ENCODE measurements around the gene DHRS12.
"Not testable (repeated sequence)": the region's sequence is repeated elsewhere in the genome, so short reads cannot be mapped to it uniquely, and the experiment has no call there.

Gene DHRS12

DNA sequence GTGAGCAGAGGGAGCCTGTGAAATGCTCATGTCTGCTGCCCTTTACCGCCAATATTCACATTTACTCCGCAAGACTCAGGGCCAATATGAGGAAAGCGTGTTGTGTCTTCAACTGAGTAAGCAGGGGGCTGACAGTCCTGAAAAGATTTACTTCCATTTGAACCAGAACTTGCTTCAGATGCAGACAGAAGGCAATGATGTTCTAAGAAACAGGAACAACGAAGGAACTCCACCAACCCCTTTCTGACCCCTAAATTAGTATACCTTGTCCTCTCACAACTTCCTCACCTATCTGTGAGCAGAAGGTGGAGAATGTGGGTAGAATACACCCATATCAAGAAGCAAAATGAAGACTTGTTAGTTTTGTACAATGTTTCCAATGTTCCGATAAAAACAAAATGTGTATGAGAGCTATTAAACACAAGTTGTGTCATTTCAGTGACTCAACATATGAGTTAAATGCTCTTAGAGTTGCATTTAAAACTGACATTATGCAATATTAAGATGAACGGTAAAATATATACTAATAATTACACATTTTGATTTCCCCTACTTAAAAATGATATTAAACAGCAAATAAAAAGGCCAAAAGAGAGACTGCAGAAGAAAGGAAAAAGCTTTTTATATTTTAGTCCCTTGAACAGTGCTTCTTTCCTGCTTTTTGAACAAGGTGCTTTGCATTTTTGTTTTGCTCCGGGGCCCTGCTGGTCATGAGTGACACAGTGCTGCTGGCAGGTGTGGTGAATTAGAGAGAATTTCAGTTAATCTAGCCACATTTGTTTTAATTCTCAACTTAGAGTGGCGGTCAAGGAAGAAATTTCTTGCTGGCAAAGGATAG lies 25.0 kb upstream of the DHRS12 start:
- no peak for DNase-seq (ENCODE audit: low read depth in 2 of 2)

- DNase-seq (ENCODE audit: low read depth in 2 of 2) = no peak
Observed at GRCh38 chr13:51827254-51827653, 23.3 kb upstream of the DHRS12 start.

GRCh38 chr13:51826606-51827005 lies 22.6 kb upstream of the DHRS12 start:
- DNase-seq (ENCODE audit: low read depth in 2 of 2) = no peak

DNA sequence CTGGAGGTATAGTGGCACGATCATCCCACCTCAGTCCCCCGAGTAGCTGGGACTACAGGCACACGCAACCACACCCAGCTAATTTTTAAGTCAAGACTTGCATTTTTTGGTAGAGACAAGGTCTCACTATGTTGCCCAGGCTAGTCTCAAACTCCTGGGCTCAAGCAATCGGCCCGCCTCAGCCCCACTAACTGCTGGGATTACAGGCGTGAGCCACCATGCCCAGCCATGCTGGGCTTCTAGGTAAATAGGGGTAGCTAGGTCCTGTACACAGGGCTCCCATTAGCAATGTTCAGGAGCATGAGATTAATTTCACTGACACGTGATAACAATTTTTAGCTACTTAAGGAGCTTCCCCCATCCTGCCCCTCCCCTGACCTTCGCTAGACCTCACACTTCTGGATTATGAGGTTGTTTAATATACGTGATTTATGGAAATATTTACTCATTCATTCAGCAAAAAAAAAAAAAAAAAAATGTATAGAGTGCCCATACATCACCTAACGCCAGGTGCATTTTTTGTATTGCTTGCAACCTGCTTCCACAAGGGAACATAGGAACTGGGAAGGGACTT lies 21.8 kb upstream of the DHRS12 start:
- no peak for DNase-seq (ENCODE audit: low read depth in 2 of 2)

GRCh38 chr13:51825165-51825592 lies 21.2 kb upstream of the DHRS12 start:
- DNase-seq (ENCODE audit: low read depth in 2 of 2) = no peak

DNA sequence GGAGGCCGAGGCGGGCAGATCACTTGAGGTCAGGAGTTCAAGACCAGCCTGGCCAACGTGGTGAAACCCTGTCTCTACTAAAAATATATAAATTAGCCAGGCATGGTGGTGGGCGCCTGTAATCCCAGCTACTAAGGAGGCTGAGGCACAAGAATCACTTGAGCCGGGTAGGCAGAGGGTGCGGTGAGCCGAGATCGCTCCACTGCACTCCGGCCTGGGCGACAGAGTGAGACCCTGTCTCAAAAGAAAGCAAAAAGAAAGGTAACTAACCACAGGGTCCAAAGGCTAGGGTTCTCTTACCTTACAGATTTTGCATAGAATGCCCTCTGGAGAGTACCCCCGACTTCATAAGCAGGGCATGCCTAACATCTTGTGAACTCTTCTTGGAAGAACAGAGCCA lies 20.7 kb upstream of the DHRS12 start:
- not testable (repeated sequence) for DNase-seq (ENCODE audit: low read depth in 2 of 2)

DNA sequence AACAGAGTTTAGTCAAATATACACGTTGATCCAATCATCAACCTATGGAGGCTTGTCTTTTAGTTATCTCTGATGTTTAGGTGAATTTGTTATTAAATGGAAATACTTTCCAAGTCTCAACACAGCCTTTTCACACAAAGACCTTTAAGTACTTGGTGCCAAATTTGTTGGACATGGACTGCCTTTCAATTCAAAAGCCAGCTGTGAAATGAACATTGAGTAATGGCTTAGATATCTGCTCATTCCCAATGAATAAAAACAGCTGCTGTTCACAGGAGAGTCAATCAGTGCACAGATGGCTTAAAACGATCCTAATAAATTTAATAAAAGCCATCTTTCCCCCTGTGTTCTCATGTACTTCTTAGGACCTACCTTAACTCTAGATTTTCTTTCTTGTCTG lies 19.9 kb upstream of the DHRS12 start:
- DNase-seq (ENCODE audit: low read depth in 2 of 2) = no peak

DNA sequence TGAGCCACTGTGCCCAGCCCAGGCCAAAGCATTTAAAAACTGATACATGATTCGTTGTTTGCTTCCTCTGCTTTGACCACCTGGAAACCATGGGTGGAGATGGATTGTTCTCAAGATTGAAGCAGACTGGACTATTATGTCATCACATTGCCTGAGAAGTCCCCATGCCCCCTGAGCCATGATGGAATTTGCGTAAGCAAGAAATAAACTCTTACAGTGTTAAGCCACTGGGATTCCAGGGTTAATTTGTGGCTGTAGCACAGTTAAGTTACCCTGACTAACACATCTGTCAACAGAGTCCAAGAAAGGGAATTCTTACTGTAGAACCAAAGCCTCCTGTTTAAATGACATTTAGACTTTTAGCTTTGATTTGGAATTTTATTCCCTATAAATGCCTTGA lies 19.4 kb upstream of the DHRS12 start:
- no peak for DNase-seq (ENCODE audit: low read depth in 2 of 2)

DNA sequence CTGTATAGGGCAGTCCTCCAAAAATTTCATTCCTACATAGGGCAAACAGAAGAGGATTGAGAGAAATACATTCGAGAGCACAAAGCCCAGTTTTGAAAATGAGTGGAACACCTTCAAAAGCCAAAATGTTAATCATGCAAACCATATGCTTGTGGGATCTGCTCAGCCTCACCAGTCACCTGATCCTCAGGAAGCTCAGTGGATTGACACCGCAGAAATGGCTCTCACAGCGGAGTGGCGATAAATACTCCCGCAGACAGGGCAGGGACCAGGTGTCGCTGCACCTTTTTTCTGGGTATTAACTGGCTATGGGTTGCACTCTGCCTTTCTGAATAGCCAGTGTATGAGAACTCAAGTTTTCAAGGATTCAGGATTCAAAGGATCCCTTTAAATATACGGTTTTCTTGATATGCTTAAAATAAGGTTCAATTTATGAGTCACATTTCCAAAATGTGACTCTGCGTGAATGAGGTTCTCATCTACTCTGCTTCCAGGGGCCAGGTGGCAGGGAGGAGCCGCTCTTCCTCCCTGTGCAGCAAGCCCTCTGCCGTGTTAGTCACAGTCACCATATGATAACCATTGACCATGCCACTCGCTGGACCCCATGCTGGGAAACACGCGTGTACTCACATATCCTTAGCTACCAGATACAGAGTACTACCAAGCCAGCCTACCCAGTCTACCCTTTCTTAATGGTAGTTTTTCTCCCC lies 18.3 kb upstream of the DHRS12 start:
- no peak for DNase-seq (ENCODE audit: low read depth in 2 of 2)

DNA sequence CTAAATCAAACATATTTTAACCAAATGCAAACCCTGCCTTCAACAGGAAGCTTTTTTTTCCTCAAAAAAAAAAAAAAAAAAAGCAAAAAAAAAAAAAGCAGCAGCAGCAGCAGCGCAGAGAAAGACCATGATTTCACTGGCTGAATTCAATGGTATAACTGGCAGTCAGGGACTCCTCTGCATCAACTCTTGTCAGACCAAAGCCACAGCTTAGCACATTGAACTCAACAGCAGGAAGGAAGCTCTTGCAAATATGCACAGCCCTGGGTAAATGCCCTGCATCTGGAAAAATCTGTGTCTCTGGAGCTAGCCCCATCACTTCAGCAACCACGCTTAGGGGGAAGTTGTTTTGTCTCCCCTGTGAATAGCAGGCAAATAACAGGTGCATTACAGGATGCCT lies 17.6 kb upstream of the DHRS12 start:
- DNase-seq (ENCODE audit: low read depth in 2 of 2) = no peak

GRCh38 chr13:51820016-51820597 lies 16.1 kb upstream of the DHRS12 start:
- DNase-seq (ENCODE audit: low read depth in 2 of 2) = no peak

DNA sequence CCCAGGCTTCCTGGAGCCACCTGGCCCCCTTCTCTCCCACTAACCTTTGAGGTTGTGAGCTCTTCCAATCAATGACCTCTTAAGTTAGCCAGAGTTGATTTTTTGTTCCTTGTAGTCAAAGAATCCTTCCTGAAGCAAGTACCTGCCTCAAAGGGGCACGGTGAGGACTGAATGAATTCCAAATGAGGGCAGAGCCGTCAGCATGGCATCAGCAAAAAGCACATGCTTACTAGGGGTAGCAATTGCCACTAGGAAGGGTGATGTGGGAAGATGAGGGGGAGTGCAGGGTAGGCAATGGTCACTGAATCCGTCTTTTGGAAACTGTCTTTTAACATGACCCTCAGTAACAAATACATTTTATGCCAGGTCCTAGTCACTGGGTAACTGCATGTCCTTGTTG lies 15.6 kb upstream of the DHRS12 start:
- no peak for DNase-seq (ENCODE audit: low read depth in 2 of 2)

DNA sequence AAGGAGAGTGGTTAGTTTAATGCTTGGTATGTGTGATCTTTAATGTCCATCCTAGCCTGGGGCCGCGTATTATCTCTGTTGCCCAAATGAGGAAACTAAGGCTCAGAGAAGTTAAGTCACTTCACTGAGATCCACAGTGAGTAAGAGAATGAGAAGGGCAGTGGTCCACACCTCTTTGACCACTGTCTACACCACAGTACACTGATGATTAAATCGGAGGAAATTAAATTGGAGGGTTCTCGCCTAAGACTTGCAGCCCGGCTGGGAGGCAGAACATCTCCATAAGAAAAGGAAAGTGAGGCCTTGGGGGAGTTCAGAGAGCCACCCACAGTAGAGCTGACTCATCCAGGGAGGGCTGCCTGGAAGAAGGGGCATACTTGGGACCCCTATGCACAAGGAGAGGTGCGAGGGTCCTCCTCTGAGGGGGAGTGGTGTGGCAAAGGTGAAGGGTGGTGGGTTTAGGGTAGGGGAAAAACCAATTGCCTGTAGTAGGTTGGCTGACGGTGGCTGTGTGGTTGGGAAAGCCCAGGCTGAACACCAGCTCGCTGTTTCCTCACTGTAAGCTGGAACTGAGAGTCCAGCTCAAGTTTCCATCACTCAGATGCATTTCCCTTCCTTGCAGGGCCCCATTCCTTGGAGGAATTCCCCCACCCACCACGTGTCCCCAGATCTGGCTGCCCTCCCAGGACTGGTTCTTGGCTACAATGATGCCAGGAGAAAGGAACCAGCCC lies 15.0 kb upstream of the DHRS12 start:
- no peak for DNase-seq (ENCODE audit: low read depth in 2 of 2)

DNA sequence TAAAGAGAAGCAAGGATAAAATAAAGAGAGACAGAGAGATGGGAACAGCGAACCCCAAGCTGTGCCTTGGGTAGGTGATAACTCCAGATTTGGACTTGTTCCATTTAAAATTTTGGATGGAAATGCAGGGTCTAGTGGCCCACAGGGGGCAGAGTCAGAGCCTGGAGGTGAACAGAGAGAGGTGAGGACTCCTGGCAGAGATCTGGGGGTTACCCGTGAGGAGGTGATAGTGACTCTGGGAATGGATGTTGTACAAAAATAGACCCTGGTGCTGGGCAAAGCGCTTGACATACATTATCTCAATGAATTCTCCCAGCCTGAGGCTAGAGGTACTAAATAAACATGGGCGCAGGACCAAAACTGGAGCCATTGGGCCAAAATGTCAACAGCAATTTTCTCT lies 14.3 kb upstream of the DHRS12 start:
- no peak for DNase-seq (ENCODE audit: low read depth in 2 of 2)

- no peak for DNase-seq (ENCODE audit: low read depth in 2 of 2)
Observed at GRCh38 chr13:51817717-51818116, 13.8 kb upstream of the DHRS12 start.

- DNase-seq (ENCODE audit: low read depth in 2 of 2) = no peak
Observed at GRCh38 chr13:51816604-51817249, 12.8 kb upstream of the DHRS12 start.

DNA sequence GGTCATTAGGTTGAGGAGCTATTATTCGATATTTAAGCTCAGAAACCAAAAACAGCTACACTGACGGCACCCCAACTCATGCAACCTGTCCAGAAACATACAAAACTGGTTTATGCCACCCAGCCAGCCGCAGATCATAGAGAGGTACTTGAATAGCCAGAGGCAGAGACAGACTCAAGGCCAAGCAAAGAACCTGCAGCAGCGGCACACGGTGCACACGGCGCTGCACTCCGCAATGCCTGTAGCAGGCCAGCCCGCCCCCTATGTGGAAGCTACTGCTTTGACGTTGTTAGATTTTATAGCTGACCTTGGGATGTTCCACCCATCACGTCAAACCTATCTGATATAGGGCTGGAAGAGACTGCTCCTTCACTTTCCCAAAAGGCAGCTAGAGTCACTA lies 11.9 kb upstream of the DHRS12 start:
- DNase-seq (ENCODE audit: low read depth in 2 of 2) = no peak

- DNase-seq (ENCODE audit: low read depth in 2 of 2) = peak; percentile 34 to 62
Observed at GRCh38 chr13:51814825-51815650, 11.1 kb upstream of the DHRS12 start.

GRCh38 chr13:51814071-51814470 lies 10.1 kb upstream of the DHRS12 start:
- no peak for DNase-seq (ENCODE audit: low read depth in 2 of 2)

DNA sequence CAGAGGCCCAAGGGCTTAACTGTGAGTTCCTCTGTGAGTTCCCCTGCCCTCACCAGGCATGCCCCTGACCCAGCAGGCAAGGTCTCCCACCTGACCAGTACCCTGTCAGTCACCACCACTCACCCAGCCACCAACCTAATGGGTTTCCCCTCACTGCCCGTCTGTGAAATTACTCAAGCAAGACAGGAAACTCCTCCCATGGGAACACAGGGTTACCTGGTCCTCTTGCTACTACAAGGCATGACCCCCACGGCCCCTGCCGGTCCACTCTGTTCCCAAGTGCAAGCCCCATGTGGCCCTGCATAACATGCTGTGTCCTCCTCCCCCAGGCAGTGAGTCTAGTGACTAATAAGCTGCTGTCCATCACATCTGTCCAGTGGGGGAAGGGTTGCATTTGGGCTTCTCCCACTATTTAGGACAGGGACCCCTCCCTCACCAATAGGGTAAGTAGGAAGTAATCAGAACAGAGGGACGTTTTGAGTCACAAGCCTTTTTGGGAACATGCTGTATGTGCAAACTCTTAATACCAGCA lies 8.0 kb upstream of the DHRS12 start:
- DNase-seq (ENCODE audit: low read depth in 2 of 2) = no peak

All from stimulated activated CD8-positive, alpha-beta memory T cell treated with anti-CD3 and anti-CD28 coated beads, Interleukin-15, amount 100 ng/mL, for 4 hours (primary cell).